ENCODE results near the gene CASP5.
A peak's percentile ranks its signal among the peaks of the same experiment; 100 is the strongest.

GRCh38 chr11:105000797-105001196, 22.2 kb downstream of the CASP5 start:
- TF ChIP-seq, protein P1, sequence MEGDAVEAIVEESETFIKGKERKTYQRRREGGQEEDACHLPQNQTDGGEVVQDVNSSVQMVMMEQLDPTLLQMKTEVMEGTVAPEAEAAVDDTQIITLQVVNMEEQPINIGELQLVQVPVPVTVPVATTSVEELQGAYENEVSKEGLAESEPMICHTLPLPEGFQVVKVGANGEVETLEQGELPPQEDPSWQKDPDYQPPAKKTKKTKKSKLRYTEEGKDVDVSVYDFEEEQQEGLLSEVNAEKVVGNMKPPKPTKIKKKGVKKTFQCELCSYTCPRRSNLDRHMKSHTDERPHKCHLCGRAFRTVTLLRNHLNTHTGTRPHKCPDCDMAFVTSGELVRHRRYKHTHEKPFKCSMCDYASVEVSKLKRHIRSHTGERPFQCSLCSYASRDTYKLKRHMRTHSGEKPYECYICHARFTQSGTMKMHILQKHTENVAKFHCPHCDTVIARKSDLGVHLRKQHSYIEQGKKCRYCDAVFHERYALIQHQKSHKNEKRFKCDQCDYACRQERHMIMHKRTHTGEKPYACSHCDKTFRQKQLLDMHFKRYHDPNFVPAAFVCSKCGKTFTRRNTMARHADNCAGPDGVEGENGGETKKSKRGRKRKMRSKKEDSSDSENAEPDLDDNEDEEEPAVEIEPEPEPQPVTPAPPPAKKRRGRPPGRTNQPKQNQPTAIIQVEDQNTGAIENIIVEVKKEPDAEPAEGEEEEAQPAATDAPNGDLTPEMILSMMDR (optimal IDR thresholded peaks at IDR 0.05 in 1 of 3, IDR thresholded peaks at IDR 0.05 in 1 of 3, conservative IDR thresholded peaks at IDR 0.05 in 1 of 3; ENCODE audit: extremely low read depth in 1 of 3, insufficient read depth in 2 of 3, low read length in 3 of 3): peak; percentile 56 to 66 (median 59)
- no peak for TF ChIP-seq EZH2 (IDR thresholded peaks at IDR 0.05; ENCODE audit: low read length)

Data from keratinocyte (primary cell).